ENCODE results near the gene RIMKLA.

RIMKLA gene

DNA sequence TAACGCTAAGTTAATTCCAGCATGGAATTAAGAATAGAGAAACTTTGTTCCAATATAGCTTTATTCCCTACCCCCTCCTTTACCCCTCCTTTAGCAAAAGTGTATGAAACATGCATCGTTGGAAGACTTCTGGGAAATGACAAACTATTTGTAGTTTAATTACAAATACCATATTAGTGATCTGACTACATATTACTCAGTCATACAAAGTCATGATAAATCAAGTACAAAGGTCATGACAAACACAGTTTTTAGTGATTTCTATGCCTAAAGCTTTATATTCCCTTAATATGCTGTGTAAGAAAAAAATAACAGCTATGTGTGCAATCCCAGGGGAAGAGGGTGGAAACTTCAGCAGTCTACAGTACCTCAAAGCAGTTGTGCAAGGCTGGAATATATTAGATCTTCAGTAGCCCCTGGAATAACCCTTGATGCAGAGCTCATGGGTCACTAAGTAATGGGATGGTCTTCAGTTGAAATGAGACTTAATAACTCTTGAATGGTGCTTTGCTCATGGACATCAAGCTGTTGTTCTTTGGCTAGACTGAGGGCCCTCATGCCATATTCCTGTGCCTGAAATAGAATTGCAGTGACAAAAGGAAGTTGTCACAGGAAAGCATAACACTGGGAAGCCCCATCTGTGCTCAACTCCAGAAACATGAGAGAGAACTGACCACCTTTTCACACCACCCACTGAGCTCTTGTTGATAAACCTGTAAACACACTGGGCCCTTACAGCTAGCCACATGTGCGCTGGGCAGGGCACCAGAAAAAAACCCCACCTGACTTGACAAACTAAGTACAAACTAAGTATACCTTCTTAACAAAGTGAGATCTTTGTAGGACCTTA is 49.9 kb downstream of the RIMKLA start:
- no peak for DNase-seq

DNA sequence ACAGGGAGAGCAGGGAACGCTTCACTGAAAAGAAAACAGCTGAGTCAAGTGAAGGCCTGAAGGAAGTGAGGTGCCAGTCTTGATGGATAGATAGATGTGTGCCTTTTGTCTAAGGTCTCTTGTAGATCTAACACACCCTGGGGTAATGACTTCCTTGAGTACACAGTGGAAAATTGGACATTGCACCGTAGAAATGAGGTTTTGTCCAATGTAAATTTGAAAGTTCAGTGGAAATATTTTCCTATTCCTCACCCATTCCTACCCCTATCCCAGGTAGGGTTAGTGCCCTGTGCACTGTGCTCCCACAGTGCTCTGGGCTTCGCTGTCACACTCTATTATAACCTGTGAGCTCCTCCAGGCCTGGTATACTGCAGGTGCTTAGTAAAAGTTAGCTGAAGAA is 50.9 kb downstream of the RIMKLA start:
- DNase-seq: no peak

DNA sequence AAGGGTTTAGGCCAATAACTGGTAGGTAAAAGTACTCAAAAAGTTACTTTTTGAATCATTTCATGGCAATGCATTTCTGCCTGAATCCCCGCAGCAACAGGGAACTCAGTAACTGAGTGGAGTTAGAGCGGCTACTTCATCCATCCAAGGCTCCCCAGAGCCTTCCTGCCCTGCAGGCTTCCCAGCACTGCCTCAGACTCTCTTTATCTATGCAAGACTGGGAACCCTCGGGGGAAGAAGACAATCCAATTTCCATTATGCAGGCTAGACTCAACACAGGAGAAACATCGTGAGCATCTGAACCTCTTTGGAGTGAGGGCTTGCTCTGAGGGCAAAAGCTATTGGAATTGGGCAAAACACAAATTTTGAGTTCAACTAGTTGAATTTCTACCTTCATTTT is 52.1 kb downstream of the RIMKLA start:
- DNase-seq: no peak

DNA sequence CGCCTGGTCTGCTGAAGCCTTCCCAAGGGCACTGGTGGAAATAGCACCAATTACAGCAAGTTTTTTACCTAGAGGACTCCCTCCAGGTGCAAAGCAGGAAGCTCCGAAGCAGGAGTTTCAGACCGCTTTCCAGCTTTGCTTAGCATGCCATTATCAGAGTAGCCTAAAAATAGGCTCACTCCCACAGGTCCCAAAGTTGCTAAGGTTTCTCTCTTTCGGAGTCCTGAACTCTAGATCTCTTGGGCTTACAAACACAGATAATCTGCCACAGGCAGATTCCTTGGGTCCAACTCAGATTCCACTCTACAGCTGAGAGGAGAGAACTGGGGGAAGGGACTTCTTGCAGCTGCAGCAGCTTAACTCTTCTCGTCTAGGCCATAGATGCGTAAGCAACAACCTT is 52.8 kb downstream of the RIMKLA start:
- no peak for DNase-seq

DNA sequence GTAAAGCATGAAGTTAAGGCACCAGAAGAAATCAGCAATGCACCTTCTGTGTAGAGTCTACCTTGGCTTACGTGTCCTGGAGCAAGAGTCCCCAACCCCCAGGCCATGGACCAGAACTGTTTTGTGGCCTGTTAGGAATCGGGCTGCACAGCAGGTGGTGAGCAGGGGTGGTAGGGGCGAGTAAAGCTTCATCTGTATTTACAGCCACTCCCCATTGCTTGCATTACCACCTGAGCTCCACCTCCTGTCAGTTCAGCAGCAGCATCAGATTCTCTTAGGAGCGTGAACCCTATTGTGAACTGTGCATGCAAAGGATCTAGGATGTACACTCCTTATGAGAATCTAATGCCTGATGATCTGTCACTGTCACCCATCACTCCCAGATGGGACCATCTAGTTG is 53.7 kb downstream of the RIMKLA start:
- DNase-seq: no peak

DNA sequence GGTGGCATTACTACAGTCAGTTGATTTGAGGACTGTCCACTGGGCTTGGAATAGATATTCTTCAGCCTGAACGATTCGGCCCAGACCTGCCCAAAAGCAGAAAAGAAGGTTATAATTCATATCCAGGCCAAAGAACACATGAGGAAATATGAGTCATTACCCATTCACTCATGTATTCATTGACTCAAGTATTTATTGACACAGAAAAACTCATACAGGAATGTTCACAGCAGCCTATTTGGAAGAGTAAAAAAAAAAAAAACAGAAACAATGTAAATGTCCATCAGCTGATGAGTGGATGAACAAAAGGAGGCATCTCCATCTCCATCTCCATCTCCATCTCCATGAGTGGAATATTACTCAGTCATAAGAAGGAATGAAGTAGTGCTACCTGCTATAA is 59.3 kb downstream of the RIMKLA start:
- DNase-seq: no peak

DNA sequence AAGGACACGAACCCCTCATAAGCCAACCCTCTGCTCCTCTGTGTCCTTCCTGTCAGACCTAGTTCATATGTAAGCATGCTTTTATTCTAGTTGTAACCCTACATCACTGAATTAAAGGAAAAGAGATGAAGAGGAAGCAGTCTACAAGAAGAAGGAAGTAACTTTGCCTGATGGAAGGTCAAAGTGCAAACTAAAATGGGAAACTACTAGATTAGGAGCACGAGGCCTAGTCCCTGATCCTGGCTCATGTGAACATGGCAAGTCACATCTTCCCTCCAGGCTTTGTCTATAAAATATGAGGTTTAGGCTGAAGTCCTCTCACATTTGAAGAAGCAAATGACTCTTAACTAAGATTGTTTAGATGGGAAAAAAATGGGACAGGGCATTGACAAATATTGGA is 62.1 kb downstream of the RIMKLA start:
- DNase-seq: no peak

DNA sequence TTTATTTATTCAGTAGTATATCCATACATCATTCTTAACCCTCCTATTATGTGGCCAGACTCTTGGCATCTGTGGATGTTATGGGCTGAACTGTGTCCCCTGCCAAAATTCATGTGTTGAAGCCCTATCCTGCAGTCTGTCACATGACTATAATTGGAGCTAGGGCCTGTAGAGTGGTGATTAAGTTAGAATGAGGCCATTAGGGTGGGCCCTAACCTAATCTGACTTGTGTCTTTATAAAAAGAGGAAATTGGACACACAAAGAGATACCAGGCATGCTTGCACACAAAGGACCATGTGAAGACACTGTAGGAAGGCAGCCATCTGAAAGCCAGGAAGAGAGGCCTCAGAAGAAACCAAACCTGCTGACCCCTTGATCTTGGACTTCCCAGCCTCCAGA is 68.7 kb downstream of the RIMKLA start:
- no peak for DNase-seq

DNA sequence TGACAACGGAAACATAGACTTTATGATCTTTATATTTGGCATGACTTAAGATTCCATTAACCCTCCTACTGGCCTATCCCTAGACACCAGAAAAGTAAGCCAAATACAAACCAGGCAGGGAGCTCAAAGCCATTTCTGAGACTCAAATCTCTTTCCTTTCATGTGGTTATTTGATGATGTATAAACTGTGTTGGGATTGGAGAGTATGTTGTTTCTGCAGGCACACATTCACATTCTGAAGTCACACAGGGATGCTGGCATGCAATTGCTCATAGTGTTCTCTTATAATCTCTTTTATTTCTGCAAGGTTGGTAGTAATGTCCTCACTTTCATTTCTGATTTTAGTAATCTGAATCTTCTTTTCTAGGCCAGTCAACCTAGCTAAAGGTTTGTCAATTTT is 69.5 kb downstream of the RIMKLA start:
- no peak for DNase-seq

DNA sequence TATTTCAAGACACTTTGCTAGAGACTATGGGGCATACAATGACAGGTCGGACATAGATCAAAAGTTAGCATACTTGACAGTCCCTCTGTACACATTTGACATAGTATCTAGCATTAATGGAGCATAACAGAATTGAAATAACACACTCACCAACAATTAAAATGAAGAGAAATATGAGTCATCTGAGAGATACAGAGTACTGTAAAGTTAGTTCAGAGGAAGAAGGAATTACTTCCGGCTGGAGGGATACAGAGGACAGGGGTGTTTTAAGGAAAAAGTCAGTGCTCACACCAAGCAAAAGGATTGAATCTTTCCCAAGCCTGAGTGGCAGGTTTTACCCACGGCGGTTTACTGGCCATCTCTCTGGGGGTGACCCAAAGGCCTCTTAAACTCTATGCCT is 72.8 kb downstream of the RIMKLA start:
- no peak for DNase-seq

DNA sequence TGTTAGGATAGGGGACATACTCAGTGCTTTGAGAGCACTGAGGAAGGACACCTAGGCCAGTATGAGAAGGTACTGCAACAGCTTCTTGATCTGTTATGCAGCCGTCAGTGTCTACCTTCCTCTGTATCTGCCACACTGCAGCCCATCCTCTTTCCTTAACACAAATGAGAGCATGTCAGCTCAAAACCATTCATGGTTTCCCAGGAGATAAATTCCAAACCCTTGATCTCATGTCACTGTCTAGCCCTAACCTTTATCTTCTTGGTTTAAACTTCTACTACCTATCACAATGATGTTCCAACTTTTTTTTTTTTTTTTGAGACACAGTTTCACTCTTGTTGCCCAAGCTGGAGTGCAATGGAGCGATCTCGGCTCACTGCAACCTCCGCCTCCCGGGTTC is 73.8 kb downstream of the RIMKLA start:
- DNase-seq: no peak

DNA sequence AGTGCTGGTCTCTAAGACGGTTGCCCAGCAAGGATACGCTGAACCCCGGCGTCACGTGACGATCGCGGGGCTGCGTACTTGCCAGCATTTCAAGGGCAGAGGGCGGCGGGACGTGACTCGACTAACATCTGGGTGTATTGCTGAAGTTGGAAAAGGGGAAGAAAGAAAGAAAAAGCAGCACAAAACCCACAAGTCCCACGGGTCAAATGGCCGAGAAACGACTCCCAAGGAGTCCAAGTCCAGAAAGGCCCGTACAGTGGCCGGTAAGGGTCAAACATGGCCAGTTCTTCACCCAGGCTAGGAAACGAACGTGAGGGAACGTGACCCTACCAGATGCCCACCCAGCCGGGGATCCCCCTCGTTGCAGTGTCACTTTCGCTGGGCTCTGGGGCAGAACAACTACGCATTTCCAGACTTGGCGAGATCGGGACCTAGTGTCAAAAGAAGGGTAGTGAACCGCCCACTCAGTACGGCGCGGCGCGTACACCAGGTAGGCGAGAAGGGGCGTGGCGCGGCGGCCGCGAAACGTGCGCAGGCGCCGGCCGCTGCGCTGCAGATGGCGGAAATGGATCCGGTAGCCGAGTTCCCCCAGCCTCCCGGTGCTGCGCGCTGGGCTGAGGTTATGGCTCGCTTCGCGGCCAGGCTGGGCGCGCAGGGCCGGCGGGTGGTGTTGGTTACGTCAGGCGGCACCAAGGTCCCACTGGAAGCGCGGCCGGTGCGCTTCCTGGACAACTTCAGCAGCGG is 75.6 kb downstream of the RIMKLA start, which contains the start of the genes PPCS and ZMYND12:
Gene PPCS, plus strand, starts transcription at position 534 of the 744 bp plus-strand sequence. Its CDS starts 23 bp downstream, at position 557.
Gene ZMYND12, minus strand, starts transcription at position 13 of the 744 bp plus-strand sequence. CDS start 25 bp downstream, outside the sequence.
- peak; percentile 95 for DNase-seq

DNA sequence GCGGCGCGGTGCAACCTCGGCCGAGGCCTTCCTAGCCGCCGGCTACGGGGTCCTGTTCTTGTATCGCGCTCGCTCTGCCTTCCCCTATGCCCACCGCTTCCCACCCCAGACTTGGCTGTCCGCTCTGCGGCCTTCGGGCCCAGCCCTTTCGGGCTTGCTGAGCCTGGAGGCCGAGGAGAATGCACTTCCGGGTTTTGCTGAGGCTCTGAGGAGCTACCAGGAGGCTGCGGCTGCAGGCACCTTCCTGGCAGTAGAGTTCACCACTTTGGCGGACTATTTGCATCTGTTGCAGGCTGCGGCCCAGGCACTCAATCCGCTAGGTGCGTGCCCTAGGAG is 76.1 kb downstream of the RIMKLA start:
- peak; percentile 69 for DNase-seq

DNA sequence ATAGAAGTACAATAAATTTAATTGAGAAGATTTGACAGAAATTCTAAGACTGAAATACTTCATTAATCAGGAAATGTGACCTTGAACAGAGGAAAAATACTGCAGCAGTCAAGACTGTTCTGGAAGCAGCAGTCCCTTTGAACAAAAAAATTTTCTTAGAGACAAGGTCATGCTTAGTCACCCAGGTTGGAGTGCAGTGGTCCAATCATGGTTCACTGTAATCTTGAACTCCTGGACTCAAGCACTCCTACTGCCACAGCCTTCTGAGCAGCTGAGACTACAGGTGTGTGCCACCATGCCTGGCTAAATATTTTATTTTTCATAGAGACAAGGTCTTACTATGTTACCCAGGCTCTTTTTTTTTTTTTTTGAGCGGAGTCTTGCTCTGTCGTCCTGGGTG is 80.6 kb downstream of the RIMKLA start:
- DNase-seq: no peak

DNA sequence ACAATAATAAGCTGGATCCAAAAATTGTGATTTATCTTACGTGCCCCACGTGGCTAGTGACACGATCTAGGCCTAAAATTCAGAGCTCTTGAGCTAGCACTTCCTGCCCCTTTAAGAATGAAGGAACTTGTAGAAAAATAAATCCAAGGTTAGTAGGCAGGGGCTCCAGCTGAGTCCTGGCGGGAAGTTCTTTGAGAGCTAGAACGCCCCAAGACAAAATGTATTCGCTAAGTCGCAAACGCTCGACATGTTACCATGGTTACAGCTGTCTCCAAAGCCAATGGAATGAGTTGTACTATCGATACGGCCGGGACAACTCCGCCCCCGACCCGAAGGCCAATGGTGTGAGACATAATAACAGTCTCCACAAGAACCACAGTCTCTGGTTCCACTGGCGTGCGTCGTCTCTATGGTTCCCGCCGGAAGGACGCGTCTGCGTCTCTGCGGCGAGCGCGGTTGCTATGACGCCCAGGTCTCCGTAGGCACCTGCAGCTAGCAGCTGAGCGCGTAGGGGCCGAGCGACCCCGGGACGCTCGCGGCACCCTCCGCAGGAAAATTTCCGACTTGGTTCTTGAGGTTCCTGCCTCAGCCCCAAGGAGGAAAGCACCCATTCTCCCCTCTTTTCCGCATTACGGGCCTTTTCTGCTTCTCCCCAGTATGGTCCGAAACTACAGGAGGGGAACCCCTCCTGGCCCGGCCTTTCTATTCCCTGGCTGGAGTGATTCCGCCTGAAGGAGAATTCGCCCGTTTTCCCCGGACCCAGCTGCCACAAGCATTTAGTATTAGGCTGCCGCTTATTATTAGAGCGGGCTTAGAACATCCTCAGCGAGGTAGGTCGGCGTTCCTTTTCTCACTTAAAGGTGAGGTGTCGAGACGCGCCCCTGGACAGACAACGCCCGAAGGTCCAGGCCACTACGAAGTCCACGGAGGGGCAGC is 82.5 kb downstream of the RIMKLA start, which contains the start of gene CCDC30:
Gene CCDC30, plus strand, starts transcription at position 459 of the 936 bp plus-strand sequence. CDS start 17,266 bp downstream, outside the sequence.
- peak; percentile 97 for DNase-seq

DNA sequence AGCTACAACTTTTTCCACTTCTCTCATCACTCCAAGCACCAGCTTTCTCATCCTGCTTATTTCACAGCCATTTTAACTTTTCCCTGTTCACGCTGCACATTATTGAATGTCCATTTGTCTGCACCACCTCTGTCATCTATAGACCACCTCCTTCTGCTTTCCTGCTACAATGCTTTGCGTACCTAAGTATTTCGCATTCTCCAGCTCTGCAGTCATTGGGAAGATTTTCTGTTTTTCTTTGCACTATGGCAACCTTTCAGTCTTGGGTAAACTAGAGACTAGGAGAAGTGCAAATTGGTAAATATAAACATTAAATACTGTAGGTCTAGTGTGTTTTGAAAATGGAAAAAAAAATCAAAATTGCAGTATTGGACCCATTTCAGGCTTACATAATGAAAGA is 83.3 kb downstream of the RIMKLA start:
- no peak for DNase-seq

DNA sequence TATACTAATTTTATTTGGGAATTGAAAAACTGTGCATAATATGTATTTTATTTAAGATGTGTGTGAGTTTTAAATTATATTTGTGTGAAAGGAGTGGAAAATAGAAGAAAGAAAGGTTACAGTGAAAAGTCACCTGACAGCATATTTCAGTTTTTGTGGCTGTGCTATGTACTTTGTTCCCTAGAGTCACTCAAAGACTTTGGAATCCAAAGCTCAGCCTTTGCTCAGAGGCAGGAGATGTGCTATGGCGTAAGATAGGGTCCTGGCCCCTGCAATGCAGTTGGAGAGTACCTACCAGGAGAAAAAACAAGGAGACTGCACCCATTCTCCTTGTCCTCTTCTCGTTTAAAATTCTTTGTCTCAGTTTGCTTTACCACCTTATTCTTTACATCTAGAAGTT is 85.4 kb downstream of the RIMKLA start:
- no peak for DNase-seq

DNA sequence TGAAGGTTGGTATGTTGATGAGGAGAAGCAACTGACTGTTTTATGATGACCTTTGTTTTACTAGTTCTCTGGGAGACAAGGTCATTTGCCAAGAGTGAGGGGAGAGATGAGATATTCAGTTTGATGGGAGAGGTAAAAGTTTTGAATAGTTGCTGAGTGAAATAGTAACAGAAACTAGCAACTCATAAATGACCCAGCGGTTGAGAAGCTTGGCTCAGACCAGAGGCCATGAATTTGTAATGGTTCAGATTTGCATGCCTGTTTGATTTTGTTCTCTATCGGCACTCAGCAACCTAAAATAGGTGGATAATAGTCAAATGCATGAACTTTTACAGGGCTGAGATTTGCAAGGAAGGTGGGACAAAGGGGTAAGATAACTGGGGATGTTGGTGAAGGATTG is 89.1 kb downstream of the RIMKLA start:
- DNase-seq: no peak
